Tibial nerve (tissue), 4 donors: ENCODE data around the gene APBA1. TPM values are rescaled to one million over a fixed set of nuclear protein-coding genes. Genes with fewer than 3 reads are reported as not detected.

Source experiments
- DNase-seq, 2 donors: peaks; one replicate each; pipeline ENCODE4 v3.0.0-alpha.2; 2019; ENCODE audit warnings: low spot score in 2 of 2
- H3K27ac ChIP-seq, 4 donors: fragments of 200-600 bp; sonication (generic) in 3 of 4; one replicate each; pipeline ENCODE4 v1.5.1; 2017 to 2019; ENCODE audit warnings: mild to moderate bottlenecking in 1 of 4
- H3K27me3 ChIP-seq, 2 donors: fragments of 200-600 bp; sonication (generic) in 1 of 2; one replicate each; pipeline versions ENCODE4 v1.5.1 to v1.6.0; 2017 to 2019
- H3K36me3 ChIP-seq, 3 donors: fragments of 200-600 bp; sonication (generic); one replicate each; pipeline ENCODE4 v1.5.1; 2018 to 2019
- H3K4me1 ChIP-seq, 4 donors: fragments of 200-600 bp; sonication (generic) in 3 of 4; one replicate each; pipeline ENCODE4 v1.5.1; 2017 to 2019
- H3K4me3 ChIP-seq, 4 donors: fragments of 200-600 bp; sonication (generic) in 3 of 4; one replicate each; pipeline ENCODE4 v1.5.1; 2017 to 2019; ENCODE audit warnings: mild to moderate bottlenecking in 1 of 4, moderate library complexity in 1 of 4
- H3K9me3 ChIP-seq, 4 donors: fragments of 200-600 bp; sonication (generic) in 3 of 4; one replicate each; pipeline ENCODE4 v1.5.1; 2017 to 2019
- CTCF ChIP-seq, 5 experiments: fragments of 200-600 bp in 3 of 5; fragments of 450-650 bp in 2 of 5; sonication (generic) in 3 of 5; IDR thresholded peaks; one replicate each; pipeline ENCODE4 v1.5.1; 2016 to 2019; ENCODE audit warnings: antibody characterized with exemption in 5 of 5, mild to moderate bottlenecking in 3 of 5, moderate library complexity in 2 of 5
- EP300 ChIP-seq, 2 donors: sonication (generic); formaldehyde crosslinking; IDR thresholded peaks; one replicate each; pipeline ENCODE4 v1.6.1; 2017; ENCODE audit warnings: antibody characterized with exemption in 2 of 2, mild to moderate bottlenecking in 1 of 2
- POLR2A ChIP-seq, 2 donors: fragments of 450-650 bp; IDR thresholded peaks; one replicate each; pipeline ENCODE4 v1.6.1; 2017; ENCODE audit warnings: antibody characterized with exemption in 2 of 2, mild to moderate bottlenecking in 2 of 2, moderate library complexity in 2 of 2
- WGBS, 2 donors: methylation state at CpG; one replicate each; pipeline ENCODE4 v1.1.5; 2018; 5-methylcytosine and 5-hydroxymethylcytosine counted together
- total RNA-seq, 4 donors: library from RNA; depleted of rRNA; stranded (reverse); fragments of >200 nt; gene quantifications; one replicate each; pipeline ENCODE4 v1.1.0, GENCODE V29; 2016

The APBA1 gene
- total RNA-seq, 4 donors from 2014 or later = 8.4 to 14.4 (median 9.8) TPM

- Histone ChIP-seq H3K4me3 (no peak overlapping the region), H3K9me3 (no peaks in the 10 kb centered on the region), H3K4me1 (no peaks in the 10 kb centered on the region), H3K36me3 (peaks cover 0 to 63% (median 0%) of the 10 kb centered on the region in 3 donors), H3K27ac (no peak overlapping the region), H3K27me3 (no peaks in the 10 kb centered on the region)
- TF ChIP-seq CTCF (IDR thresholded peaks at IDR 0.05) (no peak), POLR2A (IDR thresholded peaks at IDR 0.05) (no peak), EP300 (IDR thresholded peaks at IDR 0.05) (no peak)
- WGBS, 2 donors = 96 to 98% methylated on average over 3 of the region's 3 CpGs
- DNase-seq = no peak
These were observed 42.9 kb upstream of the APBA1 start for GRCh38 chr9:69715096-69715495.

- no peaks in the 10 kb centered on the region for H3K27me3 ChIP-seq
- no peak overlapping the region for H3K4me3 ChIP-seq
- peaks cover 0 to 56% (median 11%) of the 10 kb centered on the region in 4 donors for H3K9me3 ChIP-seq
- no peak for DNase-seq
- no peaks in the 10 kb centered on the region for H3K4me1 ChIP-seq
- H3K36me3 ChIP-seq = no peaks in the 10 kb centered on the region
- H3K27ac ChIP-seq = no peak overlapping the region
- no peak for TF ChIP-seq EP300 (IDR thresholded peaks at IDR 0.05)
- no peak for TF ChIP-seq POLR2A (IDR thresholded peaks at IDR 0.05)
- TF ChIP-seq CTCF (IDR thresholded peaks at IDR 0.05) = no peak
- 88% methylated on average over 2 of the region's 2 CpGs for WGBS, 2 donors
These were observed 25.3 kb upstream of the APBA1 start for GRCh38 chr9:69697475-69697874.

- no peaks in the 10 kb centered on the region for H3K36me3 ChIP-seq
- H3K4me3 ChIP-seq = no peak overlapping the region
- 95 to 98% methylated on average over 2 of the region's 2 CpGs for WGBS, 2 donors
- H3K9me3 ChIP-seq = peaks cover 0 to 49% (median 11%) of the 10 kb centered on the region in 4 donors
- H3K27me3 ChIP-seq = no peaks in the 10 kb centered on the region
- TF ChIP-seq EP300 (IDR thresholded peaks at IDR 0.05) = no peak
- TF ChIP-seq POLR2A (IDR thresholded peaks at IDR 0.05) = no peak
- TF ChIP-seq CTCF (IDR thresholded peaks at IDR 0.05) = no peak
- DNase-seq = no peak
- H3K4me1 ChIP-seq = no peaks in the 10 kb centered on the region
- no peak overlapping the region for H3K27ac ChIP-seq
These were observed 24.6 kb upstream of the APBA1 start for GRCh38 chr9:69696802-69697201.

- no peak overlapping the region for H3K4me3 ChIP-seq
- H3K4me1 ChIP-seq = no peaks in the 10 kb centered on the region
- 80 to 83% methylated on average over 2 of the region's 2 CpGs for WGBS, 2 donors
- TF ChIP-seq CTCF (IDR thresholded peaks at IDR 0.05) (no peak), EP300 (IDR thresholded peaks at IDR 0.05) (no peak), POLR2A (IDR thresholded peaks at IDR 0.05) (no peak)
- peaks cover 0 to 6% (median 0%) of the 10 kb centered on the region in 4 donors for H3K9me3 ChIP-seq
- no peak for DNase-seq
- H3K27me3 ChIP-seq = no peaks in the 10 kb centered on the region
- no peaks in the 10 kb centered on the region for H3K36me3 ChIP-seq
- no peak overlapping the region for H3K27ac ChIP-seq
These were observed 17.9 kb upstream of the APBA1 start for GRCh38 chr9:69689991-69690538.

- Histone ChIP-seq H3K27ac (no peak overlapping the region), H3K36me3 (no peaks in the 10 kb centered on the region), H3K27me3 (no peaks in the 10 kb centered on the region), H3K9me3 (no peaks in the 10 kb centered on the region), H3K4me1 (no peaks in the 10 kb centered on the region), H3K4me3 (no peak overlapping the region)
- no peak for TF ChIP-seq EP300 (IDR thresholded peaks at IDR 0.05)
- TF ChIP-seq POLR2A (IDR thresholded peaks at IDR 0.05) = no peak
- no peak for TF ChIP-seq CTCF (IDR thresholded peaks at IDR 0.05)
- DNase-seq = no peak
- 68 to 74% methylated on average over 5 of the region's 5 CpGs for WGBS, 2 donors
These were observed 11.8 kb upstream of the APBA1 start for GRCh38 chr9:69683927-69684326.
